ENCODE measurements around the gene RPS2. TPM values are rescaled to one million over a fixed set of nuclear protein-coding genes. Genes with fewer than 3 reads are reported as not detected.

Gene RPS2
- total RNA-seq, 1 experiment from 2014 or later: 4,395 TPM

GRCh38 chr16:1949507-1949906 lies 15.1 kb downstream of the RPS2 start:
- DNase-seq (ENCODE audit: low spot score) (no peak), ATAC-seq (no peak)
- peaks cover 6% of the 10 kb centered on the region for H3K4me1 Mint-ChIP-seq
- TF ChIP-seq, protein P1, sequence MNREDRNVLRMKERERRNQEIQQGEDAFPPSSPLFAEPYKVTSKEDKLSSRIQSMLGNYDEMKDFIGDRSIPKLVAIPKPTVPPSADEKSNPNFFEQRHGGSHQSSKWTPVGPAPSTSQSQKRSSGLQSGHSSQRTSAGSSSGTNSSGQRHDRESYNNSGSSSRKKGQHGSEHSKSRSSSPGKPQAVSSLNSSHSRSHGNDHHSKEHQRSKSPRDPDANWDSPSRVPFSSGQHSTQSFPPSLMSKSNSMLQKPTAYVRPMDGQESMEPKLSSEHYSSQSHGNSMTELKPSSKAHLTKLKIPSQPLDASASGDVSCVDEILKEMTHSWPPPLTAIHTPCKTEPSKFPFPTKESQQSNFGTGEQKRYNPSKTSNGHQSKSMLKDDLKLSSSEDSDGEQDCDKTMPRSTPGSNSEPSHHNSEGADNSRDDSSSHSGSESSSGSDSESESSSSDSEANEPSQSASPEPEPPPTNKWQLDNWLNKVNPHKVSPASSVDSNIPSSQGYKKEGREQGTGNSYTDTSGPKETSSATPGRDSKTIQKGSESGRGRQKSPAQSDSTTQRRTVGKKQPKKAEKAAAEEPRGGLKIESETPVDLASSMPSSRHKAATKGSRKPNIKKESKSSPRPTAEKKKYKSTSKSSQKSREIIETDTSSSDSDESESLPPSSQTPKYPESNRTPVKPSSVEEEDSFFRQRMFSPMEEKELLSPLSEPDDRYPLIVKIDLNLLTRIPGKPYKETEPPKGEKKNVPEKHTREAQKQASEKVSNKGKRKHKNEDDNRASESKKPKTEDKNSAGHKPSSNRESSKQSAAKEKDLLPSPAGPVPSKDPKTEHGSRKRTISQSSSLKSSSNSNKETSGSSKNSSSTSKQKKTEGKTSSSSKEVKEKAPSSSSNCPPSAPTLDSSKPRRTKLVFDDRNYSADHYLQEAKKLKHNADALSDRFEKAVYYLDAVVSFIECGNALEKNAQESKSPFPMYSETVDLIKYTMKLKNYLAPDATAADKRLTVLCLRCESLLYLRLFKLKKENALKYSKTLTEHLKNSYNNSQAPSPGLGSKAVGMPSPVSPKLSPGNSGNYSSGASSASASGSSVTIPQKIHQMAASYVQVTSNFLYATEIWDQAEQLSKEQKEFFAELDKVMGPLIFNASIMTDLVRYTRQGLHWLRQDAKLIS (CRISPR knock-in tag; IDR thresholded peaks at IDR 0.05; ENCODE audit: borderline replicate concordance): no peak
- TF ChIP-seq E2F4 (CRISPR knock-in tag; IDR thresholded peaks at IDR 0.05; ENCODE audit: borderline replicate concordance, low read depth) (no peak), ESRRA (CRISPR knock-in tag; IDR thresholded peaks at IDR 0.05; ENCODE audit: borderline replicate concordance) (no peak), PREB (CRISPR knock-in tag; IDR thresholded peaks at IDR 0.05; ENCODE audit: borderline replicate concordance) (no peak), NR2C2 (CRISPR knock-in tag; IDR thresholded peaks at IDR 0.05) (no peak), CBFB (CRISPR knock-in tag; IDR thresholded peaks at IDR 0.05; ENCODE audit: low read depth) (no peak), ZMAT4 (CRISPR knock-in tag; IDR thresholded peaks at IDR 0.05) (no peak), ZNF512 (CRISPR knock-in tag; IDR thresholded peaks at IDR 0.05; ENCODE audit: borderline replicate concordance) (no peak)
- TF ChIP-seq, protein P2, sequence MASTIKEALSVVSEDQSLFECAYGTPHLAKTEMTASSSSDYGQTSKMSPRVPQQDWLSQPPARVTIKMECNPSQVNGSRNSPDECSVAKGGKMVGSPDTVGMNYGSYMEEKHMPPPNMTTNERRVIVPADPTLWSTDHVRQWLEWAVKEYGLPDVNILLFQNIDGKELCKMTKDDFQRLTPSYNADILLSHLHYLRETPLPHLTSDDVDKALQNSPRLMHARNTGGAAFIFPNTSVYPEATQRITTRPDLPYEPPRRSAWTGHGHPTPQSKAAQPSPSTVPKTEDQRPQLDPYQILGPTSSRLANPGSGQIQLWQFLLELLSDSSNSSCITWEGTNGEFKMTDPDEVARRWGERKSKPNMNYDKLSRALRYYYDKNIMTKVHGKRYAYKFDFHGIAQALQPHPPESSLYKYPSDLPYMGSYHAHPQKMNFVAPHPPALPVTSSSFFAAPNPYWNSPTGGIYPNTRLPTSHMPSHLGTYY (CRISPR knock-in tag; IDR thresholded peaks at IDR 0.05): no peak
- no peaks in the 10 kb centered on the region for H3K9me3 Mint-ChIP-seq
- no peak overlapping the region for H3K4me3 Mint-ChIP-seq
- ChIA-PET CTCF (interaction anchor here (1.0 kb wide), 1 partner anchor 20 kb away, joined by 3 read pairs; no protein-coding TSS in a partner anchor), POLR2A (no interaction called here)
- peaks cover 11% of the 10 kb centered on the region; the same call in 1 of the 2 replicates for H3K27me3 Mint-ChIP-seq (ENCODE audit: low read depth)
- no peak overlapping the region for H3K27ac Mint-ChIP-seq
- no peaks in the 10 kb centered on the region for H3K36me3 Mint-ChIP-seq

GRCh38 chr16:1947369-1947670 lies 17.3 kb downstream of the RPS2 start:
- POLR2A ChIA-PET: interaction anchor here (1.9 kb wide), 1 partner anchor 17 kb away, joined by 6 read pairs; the partner anchor contains the start of gene RPS2
- Mint-ChIP-seq H3K4me3 (no peak overlapping the region), H3K9me3 (no peaks in the 10 kb centered on the region), H3K36me3 (no peaks in the 10 kb centered on the region), H3K27me3 (ENCODE audit: low read depth) (peaks cover 17% of the 10 kb centered on the region), H3K27ac (no peak overlapping the region), H3K4me1 (peaks cover 13% of the 10 kb centered on the region)
- DNase-seq (ENCODE audit: low spot score) (no peak), ATAC-seq (no peak)
- no peak for TF ChIP-seq MLX (CRISPR knock-in tag; IDR thresholded peaks at IDR 0.05)
- TF ChIP-seq ZNF671 (CRISPR knock-in tag; IDR thresholded peaks at IDR 0.05): no peak
- TF ChIP-seq CREM (CRISPR knock-in tag; IDR thresholded peaks at IDR 0.05): no peak
- TF ChIP-seq, protein P1 (CRISPR knock-in tag; IDR thresholded peaks at IDR 0.05; ENCODE audit: borderline replicate concordance): no peak
- no peak for TF ChIP-seq RELA (CRISPR knock-in tag; IDR thresholded peaks at IDR 0.05; ENCODE audit: borderline replicate concordance)
- TF ChIP-seq FOXJ3 (CRISPR knock-in tag; IDR thresholded peaks at IDR 0.05; ENCODE audit: borderline replicate concordance): no peak
- CTCF ChIA-PET: interaction anchor here (0.6 to 2.8 kb wide), 7 partner anchors 12 to 123 kb away, joined by 3 to 13 read pairs (median 4); no protein-coding TSS in a partner anchor
